Coronary artery (tissue), 2 donors: ENCODE measurements around the gene MAPK9.

Experiments
- DNase-seq: peaks from one replicate; pipeline ENCODE4 v3.0.0-alpha.2; 2017; ENCODE audit warnings: low spot score
- H3K27ac ChIP-seq, 2 donors: fragments of 200-600 bp; sonication (generic); one replicate each; pipeline ENCODE4 v1.5.1; 2016 to 2019
- H3K4me3 ChIP-seq: fragments of 200-600 bp; sonication (generic); 2 replicates; pipeline ENCODE4 v1.5.1; 2016; ENCODE audit warnings: mild to moderate bottlenecking, moderate library complexity
- TF ChIP-seq, protein P1 (sequence below): fragments of 200-600 bp; sonication (generic); IDR thresholded peaks from one replicate; pipeline ENCODE4 v1.5.1; 2019; ENCODE audit warnings: antibody characterized with exemption

The MAPK9 gene

DNA sequence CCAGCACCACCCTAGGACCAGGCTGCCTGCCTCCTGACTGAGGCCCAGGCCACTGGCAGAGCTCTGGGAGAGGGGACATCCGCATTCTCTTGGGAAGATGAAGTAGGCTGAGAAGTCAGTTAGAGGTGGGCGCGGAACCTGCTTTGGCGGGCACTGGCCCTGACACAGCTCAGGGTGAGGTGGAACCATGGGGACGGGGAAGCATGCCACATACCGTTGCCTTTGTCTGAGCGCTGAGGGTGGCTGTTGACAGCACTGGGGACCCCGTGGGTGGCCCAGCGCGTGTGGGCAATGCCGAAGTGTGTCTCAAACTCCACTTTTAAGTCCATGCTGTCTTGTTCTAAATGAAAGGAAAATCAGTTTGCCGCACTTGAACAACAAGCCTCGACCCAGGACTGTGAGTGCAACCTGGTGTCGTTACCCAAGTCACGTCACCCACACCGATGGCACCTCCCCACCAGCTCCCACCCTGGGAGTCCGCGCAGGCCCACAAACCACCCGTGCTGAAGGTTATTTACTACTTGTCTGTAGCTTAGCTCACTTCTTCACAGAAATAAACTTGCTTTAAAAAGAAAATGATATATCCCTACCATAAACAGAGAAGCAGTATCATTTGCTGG is 43.8 kb upstream of the MAPK9 start:
- TF ChIP-seq, protein P1, sequence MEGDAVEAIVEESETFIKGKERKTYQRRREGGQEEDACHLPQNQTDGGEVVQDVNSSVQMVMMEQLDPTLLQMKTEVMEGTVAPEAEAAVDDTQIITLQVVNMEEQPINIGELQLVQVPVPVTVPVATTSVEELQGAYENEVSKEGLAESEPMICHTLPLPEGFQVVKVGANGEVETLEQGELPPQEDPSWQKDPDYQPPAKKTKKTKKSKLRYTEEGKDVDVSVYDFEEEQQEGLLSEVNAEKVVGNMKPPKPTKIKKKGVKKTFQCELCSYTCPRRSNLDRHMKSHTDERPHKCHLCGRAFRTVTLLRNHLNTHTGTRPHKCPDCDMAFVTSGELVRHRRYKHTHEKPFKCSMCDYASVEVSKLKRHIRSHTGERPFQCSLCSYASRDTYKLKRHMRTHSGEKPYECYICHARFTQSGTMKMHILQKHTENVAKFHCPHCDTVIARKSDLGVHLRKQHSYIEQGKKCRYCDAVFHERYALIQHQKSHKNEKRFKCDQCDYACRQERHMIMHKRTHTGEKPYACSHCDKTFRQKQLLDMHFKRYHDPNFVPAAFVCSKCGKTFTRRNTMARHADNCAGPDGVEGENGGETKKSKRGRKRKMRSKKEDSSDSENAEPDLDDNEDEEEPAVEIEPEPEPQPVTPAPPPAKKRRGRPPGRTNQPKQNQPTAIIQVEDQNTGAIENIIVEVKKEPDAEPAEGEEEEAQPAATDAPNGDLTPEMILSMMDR = no peak
- DNase-seq = no peak
- no peak overlapping the region for H3K4me3 ChIP-seq
- H3K27ac ChIP-seq = no peak overlapping the region

GRCh38 chr5:180334751-180335613 is 43.1 kb upstream of the MAPK9 start:
- TF ChIP-seq, protein P1 = no peak
- no peak overlapping the region for H3K4me3 ChIP-seq
- no peak for DNase-seq
- peak overlapping the region in 1 of 2 donors; percentile 58 for H3K27ac ChIP-seq

DNA sequence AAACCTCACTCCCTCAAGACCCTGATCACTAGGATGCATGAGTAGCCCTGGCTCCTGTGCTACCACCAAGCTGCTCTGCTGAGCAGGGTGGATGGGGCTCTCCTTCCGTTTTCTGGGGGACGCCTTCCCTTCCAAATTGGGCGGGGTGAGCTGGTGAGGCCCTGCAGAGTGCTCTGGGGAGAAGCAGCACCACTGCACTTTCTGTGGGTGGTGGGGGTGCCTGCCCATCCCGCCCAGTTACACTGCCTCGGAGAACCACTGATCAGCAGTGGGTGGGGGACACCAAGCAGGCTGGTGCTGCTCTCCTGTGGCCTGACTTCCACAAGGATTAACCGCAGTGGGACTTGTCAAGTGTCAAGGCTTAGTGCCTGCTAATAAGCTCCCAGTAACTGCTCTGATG is 42.3 kb upstream of the MAPK9 start:
- H3K4me3 ChIP-seq = no peak overlapping the region
- TF ChIP-seq, protein P1 = no peak
- no peak for DNase-seq
- H3K27ac ChIP-seq = peak overlapping the region in 1 of 2 donors; percentile 58

DNA sequence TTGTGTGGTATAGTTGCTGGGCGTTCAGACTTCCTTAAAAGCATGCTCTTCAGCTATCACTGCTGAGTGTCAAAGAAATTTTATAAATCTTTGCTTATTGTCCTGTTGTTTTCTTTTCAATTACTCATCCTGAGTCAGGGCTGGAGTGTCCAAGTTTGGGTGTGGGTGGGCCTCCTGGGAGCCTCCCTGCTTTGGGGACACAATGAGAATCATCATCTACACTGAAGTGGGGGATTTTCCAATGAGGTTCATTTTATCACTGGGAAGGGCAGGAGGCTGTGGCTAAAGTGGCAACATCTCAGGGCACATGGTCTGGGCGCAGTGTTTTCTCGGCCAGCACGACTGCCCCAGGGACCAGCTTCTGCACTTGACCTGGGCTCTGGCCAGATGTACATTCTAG is 41.8 kb upstream of the MAPK9 start:
- TF ChIP-seq, protein P1 = no peak
- Histone ChIP-seq H3K27ac (peak overlapping the region in 1 of 2 donors; percentile 58), H3K4me3 (no peak overlapping the region)
- DNase-seq = no peak

DNA sequence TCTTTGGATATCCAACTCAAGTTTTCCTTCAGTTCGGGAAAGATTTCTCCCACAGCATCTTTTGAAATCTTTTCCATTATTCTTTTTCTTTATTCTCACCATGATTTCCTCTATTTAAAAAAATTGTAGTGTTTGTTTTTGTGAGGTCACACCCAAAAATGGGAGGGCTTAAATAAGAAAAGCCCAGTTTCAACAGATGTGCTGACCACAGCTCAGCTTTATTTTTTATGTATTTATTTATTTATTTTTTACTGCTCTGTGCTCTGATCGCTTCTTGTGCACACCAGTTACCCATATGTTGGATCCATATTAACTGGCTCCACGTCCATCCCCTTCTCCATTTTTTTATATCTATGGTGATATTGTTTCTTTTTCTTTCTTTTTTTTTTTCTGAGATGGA is 41.0 kb upstream of the MAPK9 start:
- TF ChIP-seq, protein P1 = no peak
- no peak for DNase-seq
- H3K4me3 ChIP-seq = no peak overlapping the region
- peak overlapping the region in 1 of 2 donors; percentile 59 for H3K27ac ChIP-seq

GRCh38 chr5:180332051-180332517 is 40.2 kb upstream of the MAPK9 start:
- TF ChIP-seq, protein P1 = no peak
- no peak overlapping the region for H3K4me3 ChIP-seq
- H3K27ac ChIP-seq = peak overlapping the region in 1 of 2 donors; percentile 59
- no peak for DNase-seq

DNA sequence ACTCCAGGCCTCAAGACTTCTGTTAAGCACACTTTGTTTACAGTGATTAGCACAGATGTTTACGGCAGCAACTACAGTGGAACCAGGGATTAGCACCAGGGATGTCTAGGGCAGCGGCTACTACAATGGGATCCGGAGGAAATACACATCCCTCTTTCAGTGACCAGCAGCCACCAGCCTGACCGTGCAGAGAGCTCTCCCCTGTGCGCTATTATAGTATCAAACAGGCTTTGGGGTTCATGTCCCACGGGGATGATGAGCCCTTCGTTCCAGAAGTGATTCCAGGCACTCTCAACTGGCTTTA is 39.7 kb upstream of the MAPK9 start:
- H3K27ac ChIP-seq = peak overlapping the region in 1 of 2 donors; percentile 59
- TF ChIP-seq, protein P1 = no peak
- DNase-seq = no peak
- H3K4me3 ChIP-seq = no peak overlapping the region
